Spleen (tissue), 7 donors: ENCODE measurements around the gene COBLL1.

Experiments
- POLR2A ChIP-seq, 3 donors: fragments of 450-650 bp; IDR thresholded peaks; one replicate each; pipeline ENCODE4 v1.5.1; 2017; ENCODE audit warnings: antibody characterized with exemption in 3 of 3, mild to moderate bottlenecking in 1 of 3
- TF ChIP-seq, protein P1 (sequence below), 11 experiments: fragments of 200-600 bp in 7 of 11; fragments of 450-650 bp in 4 of 11; sonication (generic) in 4 of 11; IDR thresholded peaks in 8 of 11; conservative IDR thresholded peaks in 3 of 11; 1 replicate in 7 of 11; 2 replicates in 4 of 11; pipeline versions ENCODE4 v1.4.0 to v1.8.0; 2016 to 2021; ENCODE audit warnings: antibody characterized with exemption in 11 of 11, inconsistent platforms in 4 of 11, mild to moderate bottlenecking in 1 of 11
- donor health status: DM: no; HTN: no; CAD: no; lungs with moderate emphysema.
- donor health status: DM: no; HTN: no; CAD: no.
- donor health status: DM: no; HTN: no; CAD: no.

DNA sequence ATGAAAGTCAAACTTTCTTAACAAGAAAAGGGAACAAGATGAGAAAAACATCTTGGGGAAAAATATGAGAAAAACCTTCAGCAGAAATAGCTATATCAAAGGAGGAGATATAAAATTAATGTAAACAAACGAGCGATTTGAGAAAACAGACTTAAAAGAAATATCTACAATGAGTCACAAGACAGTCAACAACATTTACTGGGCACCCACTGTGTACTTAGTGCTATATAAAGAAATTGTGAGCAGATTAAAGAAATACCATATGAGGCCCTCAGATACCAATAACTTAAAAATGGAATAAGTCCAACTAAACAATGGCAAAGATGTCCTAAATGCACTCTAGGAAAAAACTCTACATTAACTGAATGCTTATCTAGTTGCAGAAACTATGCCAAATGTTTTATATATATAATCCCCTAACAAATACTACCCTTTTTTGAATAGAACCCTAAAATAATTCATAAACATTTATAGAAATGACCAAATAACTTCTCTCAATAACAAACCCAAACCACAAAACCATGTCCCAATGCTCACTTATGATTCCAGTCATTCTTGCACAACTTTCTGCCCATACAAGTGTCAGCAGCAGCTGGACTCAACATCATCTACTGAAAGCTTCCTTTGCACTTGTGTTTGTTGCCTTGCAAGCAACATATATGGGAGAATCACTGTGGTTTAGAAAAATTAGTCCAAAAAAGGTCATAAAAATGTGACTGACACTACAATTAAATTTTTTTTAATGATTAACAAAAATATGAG, 83.5 kb downstream of the COBLL1 start:
- TF ChIP-seq, protein P1, sequence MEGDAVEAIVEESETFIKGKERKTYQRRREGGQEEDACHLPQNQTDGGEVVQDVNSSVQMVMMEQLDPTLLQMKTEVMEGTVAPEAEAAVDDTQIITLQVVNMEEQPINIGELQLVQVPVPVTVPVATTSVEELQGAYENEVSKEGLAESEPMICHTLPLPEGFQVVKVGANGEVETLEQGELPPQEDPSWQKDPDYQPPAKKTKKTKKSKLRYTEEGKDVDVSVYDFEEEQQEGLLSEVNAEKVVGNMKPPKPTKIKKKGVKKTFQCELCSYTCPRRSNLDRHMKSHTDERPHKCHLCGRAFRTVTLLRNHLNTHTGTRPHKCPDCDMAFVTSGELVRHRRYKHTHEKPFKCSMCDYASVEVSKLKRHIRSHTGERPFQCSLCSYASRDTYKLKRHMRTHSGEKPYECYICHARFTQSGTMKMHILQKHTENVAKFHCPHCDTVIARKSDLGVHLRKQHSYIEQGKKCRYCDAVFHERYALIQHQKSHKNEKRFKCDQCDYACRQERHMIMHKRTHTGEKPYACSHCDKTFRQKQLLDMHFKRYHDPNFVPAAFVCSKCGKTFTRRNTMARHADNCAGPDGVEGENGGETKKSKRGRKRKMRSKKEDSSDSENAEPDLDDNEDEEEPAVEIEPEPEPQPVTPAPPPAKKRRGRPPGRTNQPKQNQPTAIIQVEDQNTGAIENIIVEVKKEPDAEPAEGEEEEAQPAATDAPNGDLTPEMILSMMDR (IDR thresholded peaks at IDR 0.05 in 8 of 11, conservative IDR thresholded peaks at IDR 0.05 in 3 of 11): no peak
- TF ChIP-seq POLR2A (IDR thresholded peaks at IDR 0.05): no peak
